RKO (cell line): Measurements from ENCODE around the gene DGKE.
A peak's percentile ranks its signal among the peaks of the same experiment; 100 is the strongest.

Source experiments
- DNase-seq: peaks from one replicate; pipeline ENCODE4 v3.0.0-alpha.2; 2016; ENCODE audit warnings: low spot score

DGKE gene

GRCh38 chr17:56890906-56891674, 57.1 kb downstream of the DGKE start:
- no peak for DNase-seq

- no peak for DNase-seq
Observed at GRCh38 chr17:56891751-56892150, 57.8 kb downstream of the DGKE start.

- no peak for DNase-seq
Observed at GRCh38 chr17:56892333-56892732, 58.4 kb downstream of the DGKE start.

GRCh38 chr17:56893503-56893902, 59.6 kb downstream of the DGKE start:
- no peak for DNase-seq

GRCh38 chr17:56894859-56895455, 61.0 kb downstream of the DGKE start:
- no peak for DNase-seq

GRCh38 chr17:56896217-56896967, 62.4 kb downstream of the DGKE start:
- DNase-seq: no peak

GRCh38 chr17:56896968-56897359, 63.0 kb downstream of the DGKE start:
- no peak for DNase-seq

GRCh38 chr17:56897646-56898424, 63.9 kb downstream of the DGKE start:
- DNase-seq: no peak

- no peak for DNase-seq
Observed at GRCh38 chr17:56898874-56899273, 64.9 kb downstream of the DGKE start.

GRCh38 chr17:56899403-56899802, 65.5 kb downstream of the DGKE start:
- no peak for DNase-seq

- peak; percentile 42 for DNase-seq
Observed at GRCh38 chr17:56902348-56902747, 68.4 kb downstream of the DGKE start.

GRCh38 chr17:56903560-56903959, 69.6 kb downstream of the DGKE start:
- DNase-seq: no peak

GRCh38 chr17:56908001-56908542, 74.1 kb downstream of the DGKE start:
- peak; percentile 30 for DNase-seq

GRCh38 chr17:56909742-56910508, 76.0 kb downstream of the DGKE start:
- DNase-seq: no peak

- no peak for DNase-seq
Observed at GRCh38 chr17:56910509-56911235, 76.7 kb downstream of the DGKE start.

- peak; percentile 22 for DNase-seq
Observed at GRCh38 chr17:56912105-56912999, 78.4 kb downstream of the DGKE start.

GRCh38 chr17:56913000-56913311, 79.0 kb downstream of the DGKE start:
- DNase-seq: no peak

GRCh38 chr17:56913353-56913866, 79.5 kb downstream of the DGKE start:
- DNase-seq: peak; percentile 22

- DNase-seq: peak; percentile 90
Observed at GRCh38 chr17:56913867-56914580, 80.1 kb downstream of the DGKE start, which contains the start of gene TRIM25. Gene TRIM25, minus strand, starts transcription at chr17:56914049. Its CDS starts 61 bp downstream, at chr17:56913988.
